K562 (cell line): ENCODE results near the gene STUB1. TPM values are rescaled to one million over a fixed set of nuclear protein-coding genes. Genes with fewer than 3 reads are reported as not detected.

Experiments
- ATF6 ChIP-seq: sonication (generic); formaldehyde crosslinking; IDR thresholded peaks from 2 replicates; pipeline ENCODE4 v1.4.0; 2020; ENCODE audit warnings: mild to moderate bottlenecking, missing genetic modification reagents
- BACH1 ChIP-seq: fragments of 200-800 bp; sonication (Bioruptor generic); IDR thresholded peaks from 2 replicates; pipeline ENCODE4 v1.6.1; 2016; ENCODE audit warnings: missing genetic modification characterization, missing compliant biosample characterization
- CCAR2 ChIP-seq: fragments of 200-400 bp; formaldehyde crosslinking; IDR thresholded peaks from 2 replicates; pipeline ENCODE4 v1.6.1; 2017; ENCODE audit warnings: mild to moderate bottlenecking, low read depth, low read length
- CXXC5 ChIP-seq: fragments of 250-450 bp; sonication (Bioruptor Pico); IDR thresholded peaks from 2 replicates; pipeline ENCODE4 v1.8.0; 2022; ENCODE audit warnings: inconsistent platforms, mild to moderate bottlenecking, moderate library complexity
- EHMT2 ChIP-seq: fragments of 450-650 bp; IDR thresholded peaks from 2 replicates; pipeline ENCODE4 v1.6.1; 2018; ENCODE audit warnings: antibody characterized with exemption
- FIP1L1 ChIP-seq: fragments of 200-400 bp; formaldehyde crosslinking; IDR thresholded peaks from 2 replicates; pipeline ENCODE4 v1.6.1; 2018; ENCODE audit warnings: mild to moderate bottlenecking, low read depth, low read length; ENCODE audit not compliant: poor library complexity, severe bottlenecking
- FOXK2 ChIP-seq, 2 experiments: fragments of 450-650 bp; IDR thresholded peaks in 1 of 2; conservative IDR thresholded peaks in 1 of 2; 2 replicates each; pipeline ENCODE4 v1.6.1; 2016; ENCODE audit warnings: low read depth in 2 of 2, mild to moderate bottlenecking in 1 of 2
- GABPA ChIP-seq: fragments of 200-800 bp; sonication (Bioruptor generic); conservative IDR thresholded peaks from 2 replicates; pipeline ENCODE4 v1.6.1; 2016; ENCODE audit warnings: low read depth, missing genetic modification characterization, missing compliant biosample characterization
- HCFC1 ChIP-seq: IDR thresholded peaks from 2 replicates; pipeline ENCODE4 v1.6.1; 2012; ENCODE audit warnings: low read depth, low read length, improper control_type of control experiment
- MECOM ChIP-seq: fragments of 250-450 bp; sonication (Bioruptor Pico); IDR thresholded peaks from 2 replicates; pipeline ENCODE4 v1.8.0; 2022; ENCODE audit warnings: inconsistent platforms
- NCOA2 ChIP-seq, 2 experiments: fragments of 450-650 bp; IDR thresholded peaks; 2 replicates each; pipeline ENCODE4 v1.6.1; 2018; ENCODE audit warnings: mild to moderate bottlenecking in 2 of 2, moderate library complexity in 1 of 2; ENCODE audit not compliant: partially characterized antibody in 2 of 2
- NR3C1 ChIP-seq: sonication (generic); formaldehyde crosslinking; IDR thresholded peaks from 2 replicates; pipeline ENCODE4 v1.8.1; 2022; ENCODE audit warnings: missing genetic modification reagents
- PTTG1 ChIP-seq: fragments of 450-650 bp; IDR thresholded peaks from 2 replicates; pipeline ENCODE4 v1.6.1; 2016; ENCODE audit warnings: low read depth, mild to moderate bottlenecking, missing genetic modification characterization, missing compliant biosample characterization
- RUNX1 ChIP-seq: sonication (generic); IDR thresholded peaks from 2 replicates; pipeline ENCODE4 v1.6.1; 2016; ENCODE audit warnings: antibody characterized with exemption, low read depth
- SIN3B ChIP-seq: fragments of 450-650 bp; IDR thresholded peaks from 2 replicates; pipeline ENCODE4 v1.6.1; 2017; ENCODE audit warnings: low read depth, mild to moderate bottlenecking, moderate library complexity
- STAG1 ChIP-seq: sonication (generic); formaldehyde crosslinking; IDR thresholded peaks from 2 replicates; pipeline ENCODE4 v1.5.0; 2020; ENCODE audit warnings: missing genetic modification reagents, borderline replicate concordance
- TCFL5 ChIP-seq: fragments of 250-450 bp; sonication (Bioruptor Pico); conservative IDR thresholded peaks from 2 replicates; pipeline ENCODE4 v1.6.1; 2021; ENCODE audit warnings: mild to moderate bottlenecking, moderate library complexity, matching md5 sums
- ZBTB1 ChIP-seq: sonication (generic); formaldehyde crosslinking; IDR thresholded peaks from 2 replicates; pipeline ENCODE4 v1.8.1; 2023; ENCODE audit warnings: missing genetic modification reagents, low read depth, mild to moderate bottlenecking, borderline replicate concordance
- ZNF121 ChIP-seq: sonication (generic); formaldehyde crosslinking; conservative IDR thresholded peaks from 2 replicates; pipeline ENCODE4 v1.8.0; 2022; ENCODE audit warnings: missing genetic modification reagents
- ZNF184 ChIP-seq: sonication (generic); formaldehyde crosslinking; IDR thresholded peaks from 2 replicates; pipeline ENCODE4 v1.5.0; 2020; ENCODE audit warnings: missing genetic modification reagents
- ZNF707 ChIP-seq: fragments of 250-450 bp; sonication (Bioruptor Pico); conservative IDR thresholded peaks from 2 replicates; pipeline ENCODE4 v1.8.0; 2022; ENCODE audit warnings: inconsistent platforms, mild to moderate bottlenecking, moderate library complexity
- polyA plus RNA-seq, 8 experiments: library from polyadenylated mRNA; depleted of rRNA in 4 of 8; stranded (reverse) in 5 of 8; unstranded in 3 of 8; fragments of >200 nt; fragmentation: Nextera tagmentation in 2 of 8; fragmentation: Illumina TruSeq in 1 of 8; extraction: Ambion mirVana in 2 of 8; extraction: Trizol in 1 of 8; gene quantifications; 2 replicates each; pipeline versions ENCODE4 v1.2.1 to v1.2.3, GENCODE V29; 2011 to 2014; ENCODE audit warnings: inconsistent platforms in 1 of 8, missing spikeins in 1 of 8
- total RNA-seq, 7 experiments: library from RNA; depleted of rRNA in 6 of 7; stranded (reverse); fragments of >200 nt in 6 of 7; fragmentation: Illumina TruSeq in 2 of 7; extraction: Trizol in 2 of 7; gene quantifications; 2 replicates each; pipeline versions ENCODE4 v1.2.1 to v1.2.3, GENCODE V29; 2011 to 2021; ENCODE audit warnings: low replicate concordance in 1 of 7
- TF ChIP-seq, protein P1 (sequence below): sonication (generic); formaldehyde crosslinking; IDR thresholded peaks from 2 replicates; pipeline ENCODE4 v1.5.0; 2020; ENCODE audit warnings: missing genetic modification reagents
- TF ChIP-seq, protein P2 (sequence below), 2 experiments: fragments of 450-650 bp in 1 of 2; sonication (generic) in 1 of 2; formaldehyde crosslinking; conservative IDR thresholded peaks; 2 replicates each; pipeline versions ENCODE4 v1.4.0 to v1.8.1; 2020 to 2022; ENCODE audit warnings: mild to moderate bottlenecking in 1 of 2, missing genetic modification reagents in 1 of 2
- TF ChIP-seq, protein P3 (sequence below): fragments of 250-450 bp; sonication (Bioruptor Pico); IDR thresholded peaks from 2 replicates; pipeline ENCODE4 v1.4.0; 2020; ENCODE audit warnings: mild to moderate bottlenecking, moderate library complexity

Gene STUB1
- total and polyA plus RNA-seq, 9 of the 15 experiments (the other 6 are each of a cell fraction or from before 2014, with no cell fraction given): 10.6 to 251 (median 152) TPM

GRCh38 chr16:720990-721764 is 41.0 kb downstream of the STUB1 start, which contains the start of gene ANTKMT (continued):
- TF ChIP-seq, protein P1, sequence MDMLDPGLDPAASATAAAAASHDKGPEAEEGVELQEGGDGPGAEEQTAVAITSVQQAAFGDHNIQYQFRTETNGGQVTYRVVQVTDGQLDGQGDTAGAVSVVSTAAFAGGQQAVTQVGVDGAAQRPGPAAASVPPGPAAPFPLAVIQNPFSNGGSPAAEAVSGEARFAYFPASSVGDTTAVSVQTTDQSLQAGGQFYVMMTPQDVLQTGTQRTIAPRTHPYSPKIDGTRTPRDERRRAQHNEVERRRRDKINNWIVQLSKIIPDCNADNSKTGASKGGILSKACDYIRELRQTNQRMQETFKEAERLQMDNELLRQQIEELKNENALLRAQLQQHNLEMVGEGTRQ: peak; percentile 29; the same call in 1 of the 2 replicates
- TF ChIP-seq NR3C1 (CRISPR knock-in tag) (peak; percentile 38; the same call in 1 of the 2 replicates), STAG1 (CRISPR knock-in tag) (peak; percentile 46; the same call in 1 of the 2 replicates), CXXC5 (CRISPR knock-in tag) (peak; percentile 92), PTTG1 (tag) (no peak), FOXK2 (conservative IDR thresholded peaks at IDR 0.05 in 1 of 2, IDR thresholded peaks at IDR 0.05 in 1 of 2; ENCODE audit: low read depth in 2 of 2) (no peak), ZBTB1 (0 out of 2 replicates have a peak, but pooled peaks have one; percentile 11), GABPA (tag) (peak; percentile 99), MECOM (CRISPR knock-in tag) (no peak), ZNF184 (CRISPR knock-in tag) (no peak), CCAR2 (no peak), ZNF121 (no peak), SIN3B (peak; percentile 99), RUNX1 (peak; percentile 87; the same call in 1 of the 2 replicates), FIP1L1 (peak; percentile 42), NCOA2 (IDR thresholded peaks at IDR 0.05; ENCODE audit: partially characterized antibody in 2 of 2) (no peak), EHMT2 (no peak), TCFL5 (CRISPR knock-in tag) (no peak), BACH1 (tag) (no peak), HCFC1 (peak; percentile 80), ZNF707 (CRISPR knock-in tag) (no peak), ATF6 (CRISPR knock-in tag) (no peak)
- TF ChIP-seq, protein P2, sequence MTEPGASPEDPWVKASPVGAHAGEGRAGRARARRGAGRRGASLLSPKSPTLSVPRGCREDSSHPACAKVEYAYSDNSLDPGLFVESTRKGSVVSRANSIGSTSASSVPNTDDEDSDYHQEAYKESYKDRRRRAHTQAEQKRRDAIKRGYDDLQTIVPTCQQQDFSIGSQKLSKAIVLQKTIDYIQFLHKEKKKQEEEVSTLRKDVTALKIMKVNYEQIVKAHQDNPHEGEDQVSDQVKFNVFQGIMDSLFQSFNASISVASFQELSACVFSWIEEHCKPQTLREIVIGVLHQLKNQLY (CRISPR knock-in tag; conservative IDR thresholded peaks at IDR 0.05): 0 out of 4 replicates have a peak, but pooled peaks have one; percentile 50 to 57
- TF ChIP-seq, protein P3, sequence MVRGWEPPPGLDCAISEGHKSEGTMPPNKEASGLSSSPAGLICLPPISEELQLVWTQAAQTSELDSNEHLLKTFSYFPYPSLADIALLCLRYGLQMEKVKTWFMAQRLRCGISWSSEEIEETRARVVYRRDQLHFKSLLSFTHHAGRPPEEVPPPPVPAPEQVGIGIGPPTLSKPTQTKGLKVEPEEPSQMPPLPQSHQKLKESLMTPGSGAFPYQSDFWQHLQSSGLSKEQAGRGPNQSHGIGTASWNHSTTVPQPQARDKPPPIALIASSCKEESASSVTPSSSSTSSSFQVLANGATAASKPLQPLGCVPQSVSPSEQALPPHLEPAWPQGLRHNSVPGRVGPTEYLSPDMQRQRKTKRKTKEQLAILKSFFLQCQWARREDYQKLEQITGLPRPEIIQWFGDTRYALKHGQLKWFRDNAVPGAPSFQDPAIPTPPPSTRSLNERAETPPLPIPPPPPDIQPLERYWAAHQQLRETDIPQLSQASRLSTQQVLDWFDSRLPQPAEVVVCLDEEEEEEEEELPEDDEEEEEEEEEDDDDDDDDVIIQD (CRISPR knock-in tag): no peak
